Epithelial cell of esophagus (primary cell): ENCODE results near the gene PDZK1IP1.

Experiments
- DNase-seq: peaks from one replicate; pipeline ENCODE4 v3.0.0; 2010; ENCODE audit warnings: low read depth
- H3K4me3 ChIP-seq: 2 replicates; pipeline ENCODE4 v1.5.1; 2011; ENCODE audit warnings: mild to moderate bottlenecking, low read length, control low read depth
- CTCF ChIP-seq: IDR thresholded peaks from 2 replicates; pipeline ENCODE4 v1.5.1; 2011; ENCODE audit warnings: low read depth, mild to moderate bottlenecking, low read length, control low read depth, inconsistent platforms; ENCODE audit not compliant: insufficient read depth; ENCODE audit errors: missing control alignments

The PDZK1IP1 gene

GRCh38 chr1:47231301-47232186 is 41.7 kb upstream of the PDZK1IP1 start:
- DNase-seq, result peak; percentile 33
- no peak for TF ChIP-seq CTCF
- H3K4me3 ChIP-seq, result no peak overlapping the region

- no peak overlapping the region for H3K4me3 ChIP-seq
- peak; percentile 9 for DNase-seq
- TF ChIP-seq CTCF, result no peak
These were observed 41.0 kb upstream of the PDZK1IP1 start for GRCh38 chr1:47230692-47231300.

- TF ChIP-seq CTCF, result no peak
- no peak for DNase-seq
- H3K4me3 ChIP-seq, result no peak overlapping the region
These were observed 40.3 kb upstream of the PDZK1IP1 start for GRCh38 chr1:47229886-47230691.

- DNase-seq, result no peak
- H3K4me3 ChIP-seq, result no peak overlapping the region
- TF ChIP-seq CTCF, result no peak
These were observed 39.4 kb upstream of the PDZK1IP1 start for GRCh38 chr1:47229031-47229885.

- DNase-seq, result no peak
- TF ChIP-seq CTCF, result no peak
- H3K4me3 ChIP-seq, result no peak overlapping the region
These were observed 38.8 kb upstream of the PDZK1IP1 start for GRCh38 chr1:47228644-47229030.
